PFSK-1 (cell line): ENCODE results near the gene NDFIP1.

ENCODE experiments used
- FOXP2 ChIP-seq: optimal IDR thresholded peaks from 2 replicates; pipeline ENCODE3; 2011; ENCODE audit warnings: borderline replicate concordance, control low read depth, inconsistent platforms; ENCODE audit not compliant: insufficient read depth; ENCODE audit errors: extremely low read length, extremely low read depth
- POLR2AphosphoS5 ChIP-seq: IDR thresholded peaks from 2 replicates; pipeline ENCODE4 v1.6.1; 2012; ENCODE audit warnings: low read depth, mild to moderate bottlenecking, control low read depth, low read length, moderate library complexity
- REST ChIP-seq, 2 experiments: IDR thresholded peaks; 2 replicates each; pipeline versions ENCODE4 v1.6.1 to v1.8.0; 2011 to 2012; ENCODE audit warnings: low read depth in 2 of 2, low read length in 2 of 2, control low read depth in 1 of 2, inconsistent platforms in 1 of 2, mild to moderate bottlenecking in 1 of 2, moderate library complexity in 1 of 2; ENCODE audit not compliant: insufficient read depth in 1 of 2
- SIN3A ChIP-seq: IDR thresholded peaks from 2 replicates; pipeline ENCODE4 v1.6.1; 2012; ENCODE audit warnings: mild to moderate bottlenecking, low read length, moderate library complexity, borderline replicate concordance; ENCODE audit not compliant: insufficient read depth
- TAF1 ChIP-seq: IDR thresholded peaks from 2 replicates; pipeline ENCODE4 v1.6.1; 2012; ENCODE audit warnings: low read length, control low read depth, borderline replicate concordance; ENCODE audit not compliant: insufficient read depth

The NDFIP1 gene

GRCh38 chr5:142107036-142107735 is 1.4 kb upstream of the NDFIP1 start:
- TF ChIP-seq SIN3A (no peak), FOXP2 (no peak), POLR2AphosphoS5 (no peak), TAF1 (no peak), REST (IDR thresholded peaks at IDR 0.05; ENCODE audit: insufficient read depth in 1 of 2, low read depth in 2 of 2, low read length in 2 of 2) (no peak)

GRCh38 chr5:142107736-142108431 is 695 bp upstream of the NDFIP1 start:
- TF ChIP-seq SIN3A: no peak
- TF ChIP-seq REST (IDR thresholded peaks at IDR 0.05; ENCODE audit: insufficient read depth in 1 of 2, low read depth in 2 of 2, low read length in 2 of 2): no peak
- no peak for TF ChIP-seq POLR2AphosphoS5
- TF ChIP-seq FOXP2: no peak
- no peak for TF ChIP-seq TAF1

- TF ChIP-seq FOXP2 (no peak), SIN3A (0 out of 2 replicates have a peak, but pooled peaks have one; percentile 51), REST (IDR thresholded peaks at IDR 0.05; ENCODE audit: insufficient read depth in 1 of 2, low read depth in 2 of 2, low read length in 2 of 2) (no peak)
These were observed 909 bp downstream of the NDFIP1 start for GRCh38 chr5:142109331-142110045.

- TF ChIP-seq FOXP2 (no peak), POLR2AphosphoS5 (no peak), SIN3A (no peak), REST (IDR thresholded peaks at IDR 0.05; ENCODE audit: insufficient read depth in 1 of 2, low read depth in 2 of 2, low read length in 2 of 2) (no peak), TAF1 (no peak)
These were observed 1.5 kb downstream of the NDFIP1 start for GRCh38 chr5:142110046-142110531.
